Activated effector memory CD4-positive, alpha-beta T cell treated with anti-CD3 and anti-CD28 coated beads, Interleukin-2, amount 50 U/mL, for 16 hours (primary cell): Measurements from ENCODE around the gene TOM1.

ENCODE experiments used
- DNase-seq: peaks from one replicate; pipeline ENCODE4 v3.0.0-alpha.2; 2020

TOM1 gene

DNA sequence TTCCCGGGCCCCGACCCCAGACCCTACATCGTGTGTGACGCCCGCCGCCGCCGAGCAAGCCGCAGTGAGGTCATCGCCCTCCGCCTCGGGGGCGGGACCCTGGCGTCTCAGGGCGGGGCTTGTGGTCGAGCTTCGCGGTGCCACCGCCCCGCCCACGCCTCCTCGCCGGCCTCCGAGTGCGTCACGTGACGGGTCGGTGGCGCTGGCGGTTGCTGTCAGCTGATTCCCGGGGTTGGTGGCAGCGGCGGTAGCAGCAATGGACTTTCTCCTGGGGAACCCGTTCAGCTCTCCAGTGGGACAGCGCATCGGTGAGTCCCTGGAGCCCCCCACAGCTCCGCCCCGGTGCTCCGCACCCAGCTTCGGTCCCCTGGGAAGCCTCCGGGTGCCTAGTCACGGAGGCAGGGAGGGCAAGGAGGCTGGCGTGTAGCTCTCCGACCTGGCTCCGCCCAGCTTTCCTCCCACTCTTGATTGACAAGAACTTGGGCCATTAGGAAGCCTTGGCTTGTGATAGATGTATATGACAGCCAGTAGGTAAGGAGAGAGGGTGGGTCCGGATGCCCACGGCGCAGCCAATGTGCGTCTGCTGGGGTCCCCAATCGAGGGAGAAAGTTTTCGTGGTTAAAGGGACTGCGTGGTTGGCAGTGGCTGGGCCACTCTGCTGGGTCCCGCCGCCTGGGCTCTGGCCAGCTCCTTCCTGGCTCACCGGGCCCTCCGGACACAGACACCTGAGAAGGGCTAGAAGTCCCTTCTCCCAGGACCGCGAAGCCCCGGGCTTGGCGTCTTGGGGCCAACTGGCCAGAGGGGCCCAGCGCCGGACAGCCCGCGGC, at the start of gene TOM1:
TSS of gene TOM1 (plus strand) at position 222 of the 827 bp plus-strand sequence. CDS start at position 257, 35 bp downstream.
- peak; percentile 99 for DNase-seq

DNA sequence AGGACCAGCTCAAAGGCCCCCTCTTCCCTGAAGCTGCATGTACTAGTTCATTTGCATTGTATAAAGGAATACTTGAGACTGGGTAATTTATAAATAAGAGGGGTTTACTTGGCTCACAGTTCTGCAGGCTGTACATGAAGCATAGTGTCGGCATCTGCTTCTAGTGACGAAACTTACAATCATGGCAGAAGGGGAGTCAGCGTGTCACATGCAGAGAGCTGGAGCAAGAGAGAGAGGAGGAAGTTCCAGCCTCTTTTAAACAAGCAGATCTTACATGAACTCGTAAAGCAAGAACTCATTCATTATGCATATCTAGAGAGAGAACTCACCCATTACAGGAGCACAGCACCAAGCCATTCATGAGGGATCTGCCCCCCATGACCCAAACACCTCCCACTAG, 49.5 kb upstream of the TOM1 start:
- DNase-seq: no peak

- no peak for DNase-seq
Measured at GRCh38 chr22:35253946-35254345, 45.7 kb upstream of the TOM1 start.

DNA sequence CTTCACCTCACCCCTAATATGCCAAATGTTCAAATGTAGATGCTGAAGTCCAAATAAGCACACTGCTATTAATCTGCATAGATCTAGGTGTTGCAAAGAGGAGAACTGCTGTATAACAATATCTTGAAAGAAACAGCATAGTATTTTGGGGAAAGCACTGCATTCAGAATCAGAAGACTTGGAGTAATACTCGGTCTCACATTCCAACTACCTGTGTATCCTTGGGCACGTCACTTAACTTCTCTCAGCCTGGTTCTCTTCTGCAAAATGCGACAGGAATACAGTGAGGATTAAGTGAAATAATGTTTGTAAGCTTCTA, 42.7 kb upstream of the TOM1 start:
- no peak for DNase-seq

GRCh38 chr22:35257321-35258190, 42.1 kb upstream of the TOM1 start, which contains the start of gene HMGXB4:
Gene HMGXB4 (plus strand): TSS chr22:35257493. CDS start chr22:35262391, 4,898 bp downstream.
- DNase-seq: peak; percentile 96

GRCh38 chr22:35258191-35258988, 41.3 kb upstream of the TOM1 start:
- no peak for DNase-seq

DNA sequence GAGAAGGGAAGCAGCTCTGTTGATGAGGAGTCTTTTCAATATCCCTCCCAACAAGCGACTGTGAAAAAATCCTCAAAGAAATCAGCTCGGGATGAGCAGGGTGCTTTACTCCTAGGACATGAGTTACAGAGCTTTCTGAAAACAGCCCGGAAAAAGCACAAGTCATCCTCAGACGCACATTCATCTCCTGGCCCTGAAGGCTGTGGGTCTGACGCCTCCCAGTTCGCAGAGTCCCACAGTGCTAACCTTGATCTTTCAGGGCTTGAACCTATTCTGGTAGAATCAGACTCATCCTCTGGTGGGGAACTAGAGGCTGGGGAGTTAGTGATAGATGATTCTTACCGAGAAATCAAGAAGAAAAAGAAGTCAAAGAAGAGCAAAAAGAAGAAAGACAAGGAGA, 34.7 kb upstream of the TOM1 start:
- DNase-seq: no peak

- DNase-seq: no peak
Measured at GRCh38 chr22:35266277-35266676, 33.4 kb upstream of the TOM1 start.

DNA sequence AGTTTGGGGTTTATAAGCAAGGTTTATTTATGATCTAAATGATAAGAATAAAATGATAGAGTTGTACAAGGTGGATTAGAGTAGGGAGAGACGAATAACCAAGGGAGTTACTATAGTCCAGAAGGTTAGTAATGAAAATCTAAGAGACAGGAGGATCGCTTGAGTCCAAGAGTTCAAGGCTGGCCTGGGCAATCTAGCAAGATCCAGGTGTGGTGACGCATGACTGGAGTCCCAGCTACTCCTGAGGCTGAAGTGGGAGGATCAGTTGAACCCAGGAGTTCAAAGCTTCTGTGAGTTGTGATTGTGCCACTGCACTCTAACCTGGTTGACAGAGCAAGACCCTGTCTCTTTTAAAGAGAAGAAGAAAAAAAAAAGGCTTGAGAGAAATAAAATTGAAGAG, 30.1 kb upstream of the TOM1 start:
- no peak for DNase-seq

DNA sequence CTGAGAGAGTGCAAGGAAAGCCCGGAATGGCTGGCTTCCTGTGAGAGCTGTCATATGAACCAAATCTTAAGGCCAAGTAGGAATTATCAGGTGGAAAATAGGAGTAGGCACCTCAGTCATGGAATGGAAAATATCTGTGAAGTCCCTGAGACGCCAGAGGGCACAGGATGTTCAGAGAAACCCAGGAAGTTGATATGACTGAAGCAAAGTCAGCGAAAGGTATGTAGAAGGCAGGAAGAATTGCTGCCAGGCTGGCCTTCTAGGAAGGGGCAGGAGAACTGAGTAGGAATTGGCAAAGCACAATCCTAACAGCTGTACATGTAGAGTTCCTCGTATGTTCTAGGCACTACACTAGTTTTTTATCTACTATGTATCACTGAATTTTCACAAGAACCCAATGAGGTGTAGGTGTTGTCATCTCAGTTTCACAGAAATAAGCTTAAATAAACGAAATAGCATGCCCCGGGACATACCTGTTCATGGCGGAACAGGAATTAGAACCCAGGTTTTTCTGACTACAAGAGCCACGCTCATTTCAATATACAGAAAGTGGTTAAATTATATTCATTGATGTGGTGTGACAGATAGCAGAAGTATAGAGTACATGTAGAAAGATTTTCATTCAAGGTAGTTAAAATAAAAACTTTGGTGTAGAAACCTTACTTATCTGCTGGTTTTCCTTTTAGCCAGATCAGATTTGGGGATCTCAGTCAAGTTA, 25.4 kb upstream of the TOM1 start:
- DNase-seq: peak; percentile 62

- no peak for DNase-seq
Measured at GRCh38 chr22:35275580-35275979, 24.1 kb upstream of the TOM1 start.

- no peak for DNase-seq
Measured at GRCh38 chr22:35276019-35276418, 23.7 kb upstream of the TOM1 start.

DNA sequence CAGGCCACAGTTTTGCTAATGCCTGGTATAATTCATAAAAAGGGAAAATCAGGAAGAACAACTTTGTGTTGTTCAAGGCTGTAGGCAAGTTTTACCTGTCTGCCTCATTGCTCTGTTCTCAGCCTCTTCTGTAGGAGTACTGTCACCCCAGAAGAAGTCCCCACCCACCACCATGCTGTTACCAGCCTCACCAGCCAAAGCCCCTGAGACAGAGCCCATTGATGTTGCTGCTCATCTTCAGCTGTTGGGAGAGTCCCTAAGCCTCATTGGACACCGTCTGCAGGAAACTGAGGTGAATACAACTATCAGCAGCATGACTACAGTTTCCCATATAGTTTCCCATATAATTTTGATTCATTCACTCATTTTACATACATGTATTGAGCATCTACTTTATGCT, 11.6 kb upstream of the TOM1 start:
- DNase-seq: no peak

- no peak for DNase-seq
Measured at GRCh38 chr22:35292786-35293185, 6.9 kb upstream of the TOM1 start.

GRCh38 chr22:35296051-35296450, 3.6 kb upstream of the TOM1 start:
- no peak for DNase-seq

DNA sequence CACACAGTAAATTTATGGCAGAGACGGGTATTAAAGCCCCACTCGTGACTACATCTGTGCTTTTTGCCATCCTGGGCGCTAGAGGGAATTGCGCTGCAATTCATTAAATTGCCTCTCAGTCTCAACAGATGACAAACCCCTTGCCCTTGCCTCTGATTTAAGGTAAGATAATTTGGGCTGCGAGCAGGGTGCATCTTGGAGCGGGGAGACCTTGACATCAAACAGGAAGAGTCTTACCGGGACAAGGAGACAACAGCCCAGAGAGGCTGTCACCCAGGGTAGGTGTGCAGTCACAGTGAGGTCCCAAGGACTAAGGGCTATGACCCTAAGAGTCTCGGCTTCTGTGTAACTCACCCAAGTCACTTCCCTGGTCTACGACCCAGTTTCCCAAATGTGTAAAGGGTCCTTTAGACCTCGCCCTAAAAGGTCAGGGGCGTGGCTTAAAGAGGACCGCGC, 449 bp upstream of the TOM1 start:
- DNase-seq: no peak

DNA sequence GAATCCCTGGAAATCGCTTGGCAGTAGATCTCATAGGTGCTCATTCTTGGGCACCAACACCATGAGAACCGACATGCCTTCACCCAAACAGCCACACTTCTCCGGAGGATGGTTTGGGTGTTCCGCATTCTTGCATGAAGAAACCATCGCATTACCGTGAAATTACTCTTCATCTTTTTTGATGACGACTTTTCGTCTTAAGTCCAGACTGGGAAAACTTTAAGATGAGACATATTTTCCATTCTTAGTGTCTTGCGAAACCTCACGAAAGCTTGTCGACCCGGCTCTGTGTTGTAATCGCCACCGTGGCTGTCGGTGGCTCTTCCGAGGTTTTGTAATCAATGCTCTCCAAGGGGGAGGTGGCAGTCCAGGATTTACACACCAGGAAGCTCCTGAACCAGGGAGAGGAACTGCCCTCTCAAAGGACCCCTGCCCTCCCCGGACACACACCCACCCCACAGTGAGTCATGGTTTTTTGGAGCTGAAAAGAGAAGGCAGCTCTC, 1.7 kb downstream of the TOM1 start:
- no peak for DNase-seq

DNA sequence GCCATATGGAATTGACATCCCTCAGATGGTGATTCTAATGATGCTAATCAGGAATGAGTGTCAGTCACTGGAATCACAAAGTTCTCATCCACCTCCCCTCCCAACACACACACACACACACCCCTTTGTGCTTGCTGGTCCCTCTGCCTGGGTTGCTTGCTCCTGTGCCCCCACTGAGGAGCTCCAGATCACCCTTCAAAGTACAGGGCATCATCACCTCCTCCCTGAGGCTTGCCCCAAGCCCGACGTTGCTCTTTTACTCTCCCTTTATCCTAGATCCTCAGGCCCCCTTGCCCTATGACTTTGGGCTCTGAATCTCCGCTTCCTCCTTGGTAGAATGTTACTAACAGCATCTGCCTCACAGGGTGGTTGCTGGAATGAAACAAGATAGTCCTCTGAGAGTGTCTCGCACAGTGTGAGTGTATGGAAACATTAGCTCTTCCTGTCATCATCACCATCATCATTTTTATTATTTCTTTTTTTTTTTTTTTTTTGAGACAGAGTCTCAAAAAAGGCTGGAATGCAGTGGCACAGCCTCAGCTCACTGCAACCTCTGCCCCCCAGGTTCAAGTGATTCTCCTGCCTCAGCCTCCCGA, 3.4 kb downstream of the TOM1 start:
- no peak for DNase-seq

GRCh38 chr22:35305525-35306070, 5.9 kb downstream of the TOM1 start:
- DNase-seq: no peak

DNA sequence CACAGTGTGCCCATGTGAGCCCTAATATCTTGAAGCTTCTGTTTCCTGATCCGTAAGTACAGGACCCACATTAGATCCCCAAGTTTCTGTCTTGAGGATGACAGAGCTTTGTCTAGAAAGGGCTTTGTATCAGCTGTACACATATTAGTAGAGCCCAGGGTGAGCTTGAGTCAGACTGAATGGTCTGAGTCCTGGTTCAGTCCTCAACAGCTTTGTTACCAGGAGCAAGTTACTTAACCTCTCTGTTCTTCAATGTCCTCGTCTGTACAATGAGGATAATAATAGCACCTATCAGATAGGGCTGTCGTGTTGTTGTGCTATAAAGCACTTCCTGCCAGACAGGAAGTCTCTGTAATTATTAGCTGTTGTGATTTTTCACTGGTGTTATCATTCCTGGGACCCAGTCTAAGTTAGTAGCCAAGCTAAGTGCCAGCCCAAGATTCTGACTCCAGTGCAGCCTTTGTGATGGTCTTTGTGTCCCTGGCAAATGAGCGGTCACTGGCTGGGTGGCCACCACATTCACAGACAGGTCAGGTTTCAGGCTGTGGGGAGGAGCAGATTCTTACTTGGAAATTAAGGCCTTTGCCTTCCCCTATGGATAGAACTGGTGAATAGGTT, 6.8 kb downstream of the TOM1 start:
- DNase-seq: no peak

DNA sequence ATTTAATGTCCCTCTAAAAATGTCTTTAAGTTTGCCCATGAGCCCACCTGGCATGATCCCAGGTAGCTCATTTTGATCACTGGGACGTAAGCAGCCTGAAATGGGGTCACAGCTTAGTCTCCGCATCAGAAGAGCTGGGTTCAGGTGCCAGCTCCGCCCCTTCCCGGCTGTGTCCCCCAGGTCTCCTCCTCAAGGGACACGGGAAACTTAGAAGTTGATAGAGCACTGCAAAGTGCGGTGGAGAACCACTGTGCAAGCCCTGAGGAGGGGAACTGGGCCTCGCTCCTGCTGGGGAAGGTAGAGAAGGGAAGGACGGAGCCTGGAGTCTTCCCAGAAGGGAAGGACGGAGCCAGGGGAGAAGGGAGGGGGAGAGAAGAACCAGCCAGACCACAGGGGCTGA, 7.7 kb downstream of the TOM1 start:
- no peak for DNase-seq
